Adipocyte (in vitro differentiated cells): Measurements from ENCODE around the gene CPPED1.

Experiments used
- DNase-seq: peaks from one replicate; pipeline ENCODE4 v3.0.0-alpha.2; 2015; ENCODE audit warnings: low read depth
- H3K27me3 ChIP-seq: replicated peaks from 2 replicates; pipeline ENCODE4 v1.7.0; 2013; ENCODE audit warnings: mild to moderate bottlenecking, low read length, moderate library complexity; ENCODE audit not compliant: control insufficient read depth, insufficient read depth
- H3K36me3 ChIP-seq: 2 replicates; pipeline ENCODE4 v1.7.0; 2013; ENCODE audit warnings: low read length, mild to moderate bottlenecking, moderate library complexity; ENCODE audit not compliant: control insufficient read depth, insufficient read depth, severe bottlenecking
- H3K4me1 ChIP-seq: 2 replicates; pipeline ENCODE4 v1.7.0; 2013; ENCODE audit warnings: mild to moderate bottlenecking, low read length, moderate library complexity; ENCODE audit not compliant: control insufficient read depth, insufficient read depth
- H3K4me3 ChIP-seq: 2 replicates; pipeline ENCODE4 v1.7.0; 2013; ENCODE audit warnings: mild to moderate bottlenecking, low read length, moderate library complexity
- H3K9ac ChIP-seq: 2 replicates; pipeline ENCODE4 v1.7.0; 2013; ENCODE audit warnings: mild to moderate bottlenecking, low read length, moderate library complexity
- H3K9me3 ChIP-seq: 2 replicates; pipeline ENCODE4 v1.7.0; 2013; ENCODE audit warnings: mild to moderate bottlenecking, low read length, moderate library complexity; ENCODE audit not compliant: control insufficient read depth

Gene CPPED1

GRCh38 chr16:12788758-12789157 lies 14.9 kb downstream of the CPPED1 start:
- Histone ChIP-seq H3K4me1 (no peaks in the 10 kb centered on the region), H3K36me3 (peaks cover 21% of the 10 kb centered on the region)

DNA sequence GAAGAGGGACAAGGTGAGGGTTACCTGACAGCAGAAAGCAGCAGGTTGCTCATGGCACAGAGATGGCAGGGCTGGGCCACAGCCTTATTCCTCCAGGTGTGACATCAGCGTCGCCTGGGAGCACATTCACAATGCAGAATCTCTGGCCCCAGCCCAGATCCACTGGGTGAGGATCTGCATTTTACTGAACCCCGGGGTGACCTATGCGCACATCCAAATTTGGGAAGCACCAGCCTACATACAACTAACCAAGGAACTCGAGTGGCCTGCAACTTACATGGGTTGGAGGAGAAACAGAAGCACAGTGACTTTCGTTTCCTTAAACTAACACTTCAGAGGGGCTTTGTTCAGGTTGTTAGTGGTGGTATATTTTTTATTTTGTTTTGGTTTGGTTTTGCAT lies 17.6 kb downstream of the CPPED1 start:
- Histone ChIP-seq H3K9ac (no peak overlapping the region), H3K9me3 (peaks cover 17% of the 10 kb centered on the region), H3K4me1 (no peaks in the 10 kb centered on the region), H3K27me3 (no peaks in the 10 kb centered on the region), H3K36me3 (peaks cover 22% of the 10 kb centered on the region), H3K4me3 (no peak overlapping the region)
- DNase-seq, result no peak

More at GRCh38 chr16:12788758-12789157, 14.9 kb downstream of the CPPED1 start:
- Histone ChIP-seq H3K27me3 (no peaks in the 10 kb centered on the region), H3K9me3 (peaks cover 13% of the 10 kb centered on the region), H3K4me3 (no peak overlapping the region), H3K9ac (no peak overlapping the region)
- no peak for DNase-seq

DNA sequence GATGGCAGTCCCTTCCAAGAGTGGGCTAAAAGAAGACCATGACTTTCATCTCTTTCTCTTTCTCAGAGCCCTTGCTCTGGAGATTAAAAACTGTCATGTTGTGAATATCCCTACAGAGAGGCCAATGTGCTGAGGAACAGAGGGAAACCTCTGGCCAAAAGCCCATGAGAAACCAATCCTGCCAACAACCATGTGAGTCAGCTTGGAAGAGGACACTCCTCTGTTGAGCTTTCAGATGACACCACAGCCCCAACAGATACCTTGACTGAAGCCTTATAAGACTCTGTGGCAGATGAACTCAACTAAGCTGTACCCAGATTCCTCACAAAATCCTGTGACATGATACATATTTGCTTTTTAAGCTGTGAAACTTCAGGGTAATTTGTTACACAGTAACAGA lies 19.6 kb downstream of the CPPED1 start:
- H3K4me3 ChIP-seq, result peak overlapping the region; percentile 27
- peaks cover 37% of the 10 kb centered on the region for H3K36me3 ChIP-seq
- H3K9me3 ChIP-seq, result peaks cover 17% of the 10 kb centered on the region
- no peaks in the 10 kb centered on the region for H3K4me1 ChIP-seq
- DNase-seq, result no peak
- H3K27me3 ChIP-seq, result no peaks in the 10 kb centered on the region
- no peak overlapping the region for H3K9ac ChIP-seq

DNA sequence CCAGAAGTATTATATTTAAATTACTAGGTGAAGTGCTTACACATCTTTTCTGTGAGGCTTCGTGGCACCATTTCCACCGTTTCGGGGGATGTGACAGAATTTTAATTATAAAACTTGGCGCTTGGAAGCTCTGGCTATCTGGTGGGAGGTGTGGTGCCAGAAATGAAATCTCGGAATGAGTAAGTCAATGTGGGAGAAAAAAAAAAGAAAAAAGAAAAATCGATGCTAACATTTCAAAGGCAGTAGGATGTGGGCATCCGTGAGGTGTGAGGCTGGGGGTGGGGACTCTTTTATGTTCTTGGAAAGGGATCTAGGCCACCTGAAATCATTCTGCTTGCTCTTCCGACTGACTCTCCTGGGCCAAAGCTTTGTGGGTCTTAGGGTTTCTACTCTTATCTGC lies 21.9 kb downstream of the CPPED1 start:
- H3K4me3 ChIP-seq, result no peak overlapping the region
- DNase-seq, result no peak
- peaks cover 29% of the 10 kb centered on the region for H3K36me3 ChIP-seq
- H3K9ac ChIP-seq, result no peak overlapping the region
- no peaks in the 10 kb centered on the region for H3K4me1 ChIP-seq
- peaks cover 13% of the 10 kb centered on the region for H3K9me3 ChIP-seq
- no peaks in the 10 kb centered on the region for H3K27me3 ChIP-seq

DNA sequence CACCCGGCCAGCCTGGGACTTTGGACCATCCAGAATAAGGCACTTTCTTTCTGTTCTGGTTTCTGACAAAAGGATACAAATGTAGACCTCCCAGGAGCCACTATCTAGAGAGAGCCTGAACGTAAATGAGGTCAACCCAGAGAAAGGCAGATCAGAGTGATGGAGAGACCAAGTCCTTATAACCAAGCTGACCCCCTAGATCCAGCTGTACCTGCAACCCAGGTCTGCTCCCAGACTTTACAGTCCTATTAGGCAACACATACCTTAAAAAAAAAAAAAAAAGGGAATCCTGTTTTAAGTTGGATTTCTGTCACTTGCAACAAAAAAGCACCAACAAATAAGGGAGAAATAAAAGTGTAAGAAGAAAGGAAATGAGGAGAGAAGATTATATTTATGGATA lies 23.2 kb downstream of the CPPED1 start:
- Histone ChIP-seq H3K27me3 (no peaks in the 10 kb centered on the region), H3K9me3 (peaks cover 13% of the 10 kb centered on the region), H3K36me3 (peaks cover 36% of the 10 kb centered on the region), H3K4me3 (no peak overlapping the region), H3K9ac (no peak overlapping the region), H3K4me1 (no peaks in the 10 kb centered on the region)
- DNase-seq, result no peak

GRCh38 chr16:12778726-12779125 lies 25.0 kb downstream of the CPPED1 start:
- no peaks in the 10 kb centered on the region for H3K4me1 ChIP-seq
- peaks cover 3% of the 10 kb centered on the region for H3K9me3 ChIP-seq
- peaks cover 46% of the 10 kb centered on the region for H3K36me3 ChIP-seq
- H3K27me3 ChIP-seq, result no peaks in the 10 kb centered on the region
- no peak overlapping the region for H3K9ac ChIP-seq
- no peak overlapping the region for H3K4me3 ChIP-seq
- DNase-seq, result no peak

DNA sequence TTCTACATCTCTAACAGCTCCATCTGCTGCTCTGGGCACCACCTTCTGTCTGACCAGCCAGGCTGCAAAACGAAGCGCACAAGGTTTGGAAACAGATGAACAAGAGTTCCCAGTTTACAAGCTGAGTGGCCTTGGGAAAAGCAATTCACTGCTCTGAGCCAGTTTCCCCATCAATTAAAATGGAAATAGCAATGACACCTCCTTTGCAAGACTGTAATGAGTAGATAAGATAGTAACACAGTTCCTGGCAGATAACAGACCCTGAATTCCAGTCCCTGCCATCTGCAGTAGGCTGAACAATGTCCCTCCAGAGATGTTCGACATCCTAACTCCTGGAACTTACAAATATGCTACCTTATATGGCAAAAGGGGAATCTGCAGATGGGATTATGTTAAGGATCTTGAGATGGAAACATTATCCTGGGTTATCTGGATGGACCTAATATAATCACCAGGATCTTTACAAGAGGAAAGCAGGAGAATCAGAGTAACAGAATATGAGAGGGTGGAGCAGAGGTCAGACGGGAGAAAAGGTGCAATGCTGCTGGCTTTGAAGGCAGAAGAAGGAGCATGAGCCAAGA lies 27.9 kb downstream of the CPPED1 start:
- Histone ChIP-seq H3K4me3 (no peak overlapping the region), H3K9me3 (no peaks in the 10 kb centered on the region), H3K9ac (no peak overlapping the region), H3K27me3 (no peaks in the 10 kb centered on the region), H3K36me3 (peaks cover 42% of the 10 kb centered on the region), H3K4me1 (no peaks in the 10 kb centered on the region)
- DNase-seq, result no peak

- Histone ChIP-seq H3K27me3 (no peaks in the 10 kb centered on the region), H3K9ac (no peak overlapping the region), H3K36me3 (peaks cover 33% of the 10 kb centered on the region), H3K4me3 (no peak overlapping the region), H3K4me1 (no peaks in the 10 kb centered on the region), H3K9me3 (no peaks in the 10 kb centered on the region)
- no peak for DNase-seq
These were observed 30.5 kb downstream of the CPPED1 start for GRCh38 chr16:12773221-12773620.

DNA sequence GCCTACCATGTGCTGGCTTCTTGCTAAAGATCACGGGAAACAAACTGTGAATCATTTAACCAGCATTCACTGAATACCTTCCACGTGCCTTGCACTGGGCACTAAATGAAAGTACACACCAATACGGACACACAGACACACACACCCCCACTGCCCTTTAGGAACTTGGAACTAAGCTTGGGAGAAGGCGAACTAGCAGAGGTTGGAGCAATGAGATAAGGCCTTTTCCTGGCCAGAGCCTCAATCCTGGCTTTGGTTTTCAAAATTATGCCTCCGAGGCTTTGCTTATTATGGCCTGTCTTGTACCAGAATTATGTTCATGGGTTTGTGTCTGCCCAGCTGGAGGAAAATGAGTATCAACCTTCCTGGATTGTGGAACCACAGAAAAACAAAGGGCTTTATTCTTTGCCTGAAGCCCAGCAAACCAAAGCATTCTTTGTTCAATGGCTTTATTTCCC lies 32.3 kb downstream of the CPPED1 start:
- Histone ChIP-seq H3K9me3 (no peaks in the 10 kb centered on the region), H3K36me3 (peaks cover 27% of the 10 kb centered on the region)
- DNase-seq, result no peak

GRCh38 chr16:12769525-12769924 lies 34.2 kb downstream of the CPPED1 start:
- no peaks in the 10 kb centered on the region for H3K4me1 ChIP-seq
- H3K9me3 ChIP-seq, result no peaks in the 10 kb centered on the region
- no peak overlapping the region for H3K9ac ChIP-seq
- DNase-seq, result peak; percentile 13
- no peaks in the 10 kb centered on the region for H3K27me3 ChIP-seq
- H3K4me3 ChIP-seq, result no peak overlapping the region
- H3K36me3 ChIP-seq, result peaks cover 11% of the 10 kb centered on the region

More for the DNA sequence above, 32.3 kb downstream of the CPPED1 start:
- Histone ChIP-seq H3K4me1 (no peaks in the 10 kb centered on the region), H3K27me3 (no peaks in the 10 kb centered on the region), H3K4me3 (no peak overlapping the region), H3K9ac (no peak overlapping the region)

DNA sequence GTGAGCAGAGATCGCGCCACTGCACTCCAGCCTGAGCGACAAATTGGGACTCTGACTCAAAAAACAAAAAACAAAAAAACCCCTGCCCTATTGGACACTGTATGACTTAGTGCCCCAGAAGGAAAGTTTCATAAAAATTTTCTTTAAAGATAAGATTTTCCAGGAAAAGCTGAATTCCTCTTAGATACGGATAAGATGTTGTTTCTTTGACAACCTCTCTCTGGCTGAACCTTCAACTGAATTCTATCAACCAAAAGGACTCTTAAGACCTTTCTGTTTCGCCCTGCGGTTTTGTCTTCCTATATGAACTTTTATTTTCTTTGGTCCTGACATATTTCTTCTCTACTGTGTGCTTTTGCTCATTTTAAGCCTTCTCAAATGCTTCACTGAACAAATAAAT lies 35.8 kb downstream of the CPPED1 start:
- H3K9ac ChIP-seq, result no peak overlapping the region
- DNase-seq, result no peak
- no peak overlapping the region for H3K4me3 ChIP-seq
- no peaks in the 10 kb centered on the region for H3K9me3 ChIP-seq
- no peaks in the 10 kb centered on the region for H3K27me3 ChIP-seq
- H3K4me1 ChIP-seq, result no peaks in the 10 kb centered on the region
- peaks cover 6% of the 10 kb centered on the region for H3K36me3 ChIP-seq

- H3K9ac ChIP-seq, result no peak overlapping the region
- H3K4me3 ChIP-seq, result no peak overlapping the region
- H3K36me3 ChIP-seq, result peaks cover 6% of the 10 kb centered on the region
- H3K9me3 ChIP-seq, result no peaks in the 10 kb centered on the region
- no peak for DNase-seq
- H3K27me3 ChIP-seq, result no peaks in the 10 kb centered on the region
- no peaks in the 10 kb centered on the region for H3K4me1 ChIP-seq
These were observed 36.8 kb downstream of the CPPED1 start for GRCh38 chr16:12766853-12767252.
